H1 (cell line): ENCODE measurements around the gene TAMALIN. TPM values are rescaled to one million over a fixed set of nuclear protein-coding genes. Genes with fewer than 3 reads are reported as not detected.

Experiments
- CTCF ChIA-PET: fragments of 300-600 bp; sonication (Branson Sonifier 250); formaldehyde crosslinking; loops from one replicate; lab custom pipeline; 2021; ENCODE audit not compliant: partially characterized antibody; lab: Charles Lee
- POLR2A ChIA-PET: fragments of 300-600 bp; sonication (Branson Sonifier 250); formaldehyde crosslinking; loops from one replicate; lab custom pipeline; 2021; ENCODE audit warnings: inconsistent platforms; ENCODE audit not compliant: partially characterized antibody; lab: Charles Lee
- DNase-seq, 2 experiments: peaks; one replicate each; pipeline versions ENCODE4 v3.0.0 to v3.0.0-alpha.2; 2010 to 2022; ENCODE audit warnings: low spot score in 2 of 2, low read depth in 1 of 2, mixed read lengths in 1 of 2
- FAIRE-seq: peaks from 2 replicates; lab custom pipeline; 2011; peaks lifted over from hg19 to GRCh38; lab: Jason Lieb, UNC
- H2AFZ ChIP-seq: 2 replicates; pipeline ENCODE4 v1.8.1; 2012; ENCODE audit warnings: low read length, inconsistent platforms
- H2AK5ac ChIP-seq: 2 replicates; pipeline ENCODE4 v1.6.1; 2013; ENCODE audit warnings: low read depth, low read length
- H2BK120ac ChIP-seq: replicated peaks from 2 replicates; pipeline ENCODE3; 2013; ENCODE audit warnings: low read depth, low read length, inconsistent platforms
- H2BK12ac ChIP-seq: 2 replicates; pipeline ENCODE4 v1.6.1; 2013; ENCODE audit warnings: low read depth, low read length
- H2BK15ac ChIP-seq: 2 replicates; pipeline ENCODE4 v1.6.1; 2013; ENCODE audit warnings: low read length
- H2BK20ac ChIP-seq: 2 replicates; pipeline ENCODE4 v1.6.1; 2013; ENCODE audit warnings: low read length
- H2BK5ac ChIP-seq: 2 replicates; pipeline ENCODE4 v1.6.1; 2013; ENCODE audit warnings: low read depth, low read length
- H3K14ac ChIP-seq: 2 replicates; pipeline ENCODE4 v1.6.1; 2013; ENCODE audit warnings: inconsistent platforms; ENCODE audit not compliant: insufficient read length
- H3K18ac ChIP-seq: 2 replicates; pipeline ENCODE4 v1.6.1; 2013; ENCODE audit warnings: low read length; ENCODE audit errors: extremely low read depth
- H3K23ac ChIP-seq: 2 replicates; pipeline ENCODE4 v1.6.1; 2013; ENCODE audit warnings: inconsistent platforms; ENCODE audit not compliant: insufficient read length
- H3K23me2 ChIP-seq: 2 replicates; pipeline ENCODE4 v1.6.1; 2013; ENCODE audit warnings: low read depth, low read length
- H3K27ac ChIP-seq: 2 replicates; pipeline ENCODE4 v1.6.1; 2011; ENCODE audit warnings: low read depth, low read length, inconsistent platforms
- H3K27me3 ChIP-seq, 4 experiments: replicated peaks in 1 of 4; 1 replicate in 1 of 4; 2 replicates in 3 of 4; pipeline versions ENCODE4 v1.6.1 to v1.8.1; 2011 to 2013; ENCODE audit warnings: low read length in 3 of 4, mild to moderate bottlenecking in 3 of 4, inconsistent platforms in 2 of 4, mixed read lengths in 2 of 4, moderate library complexity in 1 of 4; ENCODE audit not compliant: control insufficient read depth in 3 of 4, insufficient read depth in 3 of 4; ENCODE audit errors: extremely low read depth in 1 of 4
- H3K36me3 ChIP-seq, 4 experiments: 2 replicates each; pipeline versions ENCODE4 v1.6.1 to v1.8.1; 2011 to 2013; ENCODE audit warnings: mild to moderate bottlenecking in 4 of 4, low read length in 3 of 4, moderate library complexity in 2 of 4, control low read depth in 1 of 4, inconsistent platforms in 1 of 4; ENCODE audit not compliant: insufficient read depth in 4 of 4, control insufficient read depth in 2 of 4
- H3K4ac ChIP-seq: replicated peaks from 2 replicates; pipeline ENCODE3; 2013; ENCODE audit warnings: low read length, low read depth, mixed read lengths, inconsistent platforms; ENCODE audit not compliant: insufficient read length
- H3K4me1 ChIP-seq, 4 experiments: replicated peaks in 1 of 4; 1 replicate in 1 of 4; 2 replicates in 3 of 4; pipeline versions ENCODE4 v1.6.1 to v1.8.1; 2011 to 2013; ENCODE audit warnings: low read length in 3 of 4, inconsistent platforms in 2 of 4, mixed read lengths in 1 of 4; ENCODE audit not compliant: insufficient read depth in 4 of 4, control insufficient read depth in 3 of 4
- H3K4me2 ChIP-seq, 2 experiments: 2 replicates each; pipeline versions ENCODE4 v1.6.1 to v1.8.1; 2011 to 2013; ENCODE audit warnings: low read depth in 2 of 2, low read length in 2 of 2, control low read depth in 1 of 2, inconsistent platforms in 1 of 2, mild to moderate bottlenecking in 1 of 2; ENCODE audit not compliant: insufficient read depth in 1 of 2
- H3K4me3 ChIP-seq, 4 experiments: fragments of 200-600, 300-600 bp in 1 of 4; sonication (generic), shearing (Covaris generic), sonication (Bioruptor Twin) in 1 of 4; 2 replicates each; pipeline versions ENCODE4 v1.5.1 to v1.8.1; 2011 to 2016; ENCODE audit warnings: low read length in 4 of 4, low read depth in 3 of 4, control low read depth in 2 of 4, inconsistent platforms in 2 of 4, mild to moderate bottlenecking in 2 of 4, mixed read lengths in 1 of 4, moderate library complexity in 1 of 4; ENCODE audit not compliant: insufficient read depth in 2 of 4; ENCODE audit errors: extremely low read depth in 1 of 4
- H3K56ac ChIP-seq: replicated peaks from 2 replicates; pipeline ENCODE3; 2013; ENCODE audit warnings: low read depth, mild to moderate bottlenecking, mixed read lengths, low read length, inconsistent platforms; ENCODE audit not compliant: insufficient read length
- H3K79me1 ChIP-seq: 2 replicates; pipeline ENCODE4 v1.6.1; 2013; ENCODE audit warnings: low read depth, low read length, control low read depth
- H3K79me2 ChIP-seq, 2 experiments: 2 replicates each; pipeline versions ENCODE4 v1.6.1 to v1.8.1; 2012 to 2013; ENCODE audit warnings: low read length in 2 of 2, mild to moderate bottlenecking in 2 of 2, inconsistent platforms in 1 of 2; ENCODE audit not compliant: insufficient read depth in 2 of 2, control insufficient read depth in 1 of 2
- H3K9ac ChIP-seq, 4 experiments: replicated peaks in 1 of 4; 1 replicate in 1 of 4; 2 replicates in 3 of 4; pipeline versions ENCODE4 v1.6.1 to v1.8.1; 2011 to 2013; ENCODE audit warnings: low read depth in 3 of 4, low read length in 3 of 4, control low read depth in 2 of 4, mild to moderate bottlenecking in 2 of 4, moderate library complexity in 2 of 4, inconsistent platforms in 1 of 4; ENCODE audit errors: extremely low read depth in 1 of 4
- H3K9me3 ChIP-seq, 2 experiments: 2 replicates each; pipeline versions ENCODE4 v1.6.1 to v1.8.1; 2012 to 2013; ENCODE audit warnings: mild to moderate bottlenecking in 2 of 2, moderate library complexity in 2 of 2, control low read depth in 1 of 2, inconsistent platforms in 1 of 2, low read depth in 1 of 2, low read length in 1 of 2, mixed read lengths in 1 of 2; ENCODE audit not compliant: insufficient read depth in 2 of 2
- H4K20me1 ChIP-seq, 2 experiments: replicated peaks in 1 of 2; 2 replicates each; pipeline versions ENCODE3 to v1.8.1; 2011 to 2013; ENCODE audit warnings: inconsistent platforms in 2 of 2, low read length in 2 of 2, mild to moderate bottlenecking in 1 of 2; ENCODE audit not compliant: insufficient read depth in 2 of 2, control insufficient read depth in 1 of 2
- H4K5ac ChIP-seq: 2 replicates; pipeline ENCODE4 v1.6.1; 2013; ENCODE audit warnings: low read length, low read depth, mixed read lengths, inconsistent platforms; ENCODE audit not compliant: insufficient read length
- H4K8ac ChIP-seq: 2 replicates; pipeline ENCODE4 v1.8.0; 2013; ENCODE audit warnings: mild to moderate bottlenecking, moderate library complexity, low read length, inconsistent platforms; ENCODE audit not compliant: insufficient read depth; ENCODE audit errors: extremely low read depth
- H4K91ac ChIP-seq: replicated peaks from 2 replicates; pipeline ENCODE3; 2013; ENCODE audit warnings: low read length, mixed read lengths, inconsistent platforms; ENCODE audit not compliant: insufficient read length
- BACH1 ChIP-seq: IDR thresholded peaks from 2 replicates; pipeline ENCODE4 v1.6.1; 2012; ENCODE audit warnings: low read length, improper control_type of control experiment
- CHD2 ChIP-seq: IDR thresholded peaks from 2 replicates; pipeline ENCODE4 v1.6.1; 2012; ENCODE audit warnings: low read length, improper control_type of control experiment
- FOSL1 ChIP-seq: IDR thresholded peaks from 2 replicates; pipeline ENCODE4 v1.6.1; 2011; ENCODE audit warnings: mild to moderate bottlenecking, low read depth, low read length, moderate library complexity; ENCODE audit not compliant: insufficient read depth
- JUN ChIP-seq: IDR thresholded peaks from 2 replicates; pipeline ENCODE4 v1.6.1; 2011; ENCODE audit warnings: low read depth, mild to moderate bottlenecking, improper control_type of control experiment, low read length
- MAFK ChIP-seq: IDR thresholded peaks from 2 replicates; pipeline ENCODE4 v1.6.1; 2012; ENCODE audit warnings: low read depth, mild to moderate bottlenecking, improper control_type of control experiment, low read length
- RBBP5 ChIP-seq: IDR thresholded peaks from 2 replicates; pipeline ENCODE4 v1.7.1; 2012; ENCODE audit warnings: low read depth, mild to moderate bottlenecking, inconsistent platforms, low read length, moderate library complexity, borderline replicate concordance
- RFX5 ChIP-seq: IDR thresholded peaks from 2 replicates; pipeline ENCODE4 v1.6.1; 2011; ENCODE audit warnings: low read depth, low read length, improper control_type of control experiment, borderline replicate concordance
- SP1 ChIP-seq: IDR thresholded peaks from 2 replicates; pipeline ENCODE4 v1.6.1; 2011; ENCODE audit warnings: low read depth, low read length
- SP4 ChIP-seq: IDR thresholded peaks from 2 replicates; pipeline ENCODE4 v1.6.1; 2012; ENCODE audit warnings: low read length, inconsistent platforms
- WGBS, 2 experiments: shearing (Covaris generic) in 1 of 2; methylation state at CpG; one replicate each; pipeline versions ENCODE4 v1.1.6 to v1.1.7; 2013 to 2015; ENCODE audit warnings: low lambda C conversion rate in 2 of 2, mixed read lengths in 2 of 2, inconsistent platforms in 1 of 2, low coverage in 1 of 2, missing lambda C conversion rate in 1 of 2; ENCODE audit not compliant: insufficient replicate concordance in 2 of 2, insufficient coverage in 1 of 2, insufficient read length in 1 of 2; ENCODE audit errors: extremely low coverage in 1 of 2, missing lambda C conversion rate in 1 of 2; 5-methylcytosine and 5-hydroxymethylcytosine counted together
- polyA plus RNA-seq, 7 experiments: library from polyadenylated mRNA; depleted of rRNA in 3 of 7; stranded (reverse) in 5 of 7; unstranded in 2 of 7; fragments of >200 nt in 5 of 7; fragments of 200-250 nt in 2 of 7; gene quantifications; 1 replicate in 5 of 7; 2 replicates in 1 of 7; 4 replicates in 1 of 7; pipeline versions ENCODE4 v1.2.1 to v1.2.3, GENCODE V29; 2011 to 2013; ENCODE audit warnings: missing spikeins in 2 of 7, mixed read lengths in 2 of 7
- total RNA-seq: library from RNA; stranded (reverse); fragmentation: NEBNext Ultra II Directional; extraction: Animal tissue kit (Norgen Biotek cat#: 25700); gene quantifications from 2 replicates; pipeline ENCODE4 v1.2.1, GENCODE V29; 2021
- TF ChIP-seq, protein P1 (sequence below): IDR thresholded peaks from 2 replicates; pipeline ENCODE4 v1.6.1; 2011; ENCODE audit warnings: low read depth, mild to moderate bottlenecking, low read length; ENCODE audit not compliant: insufficient read depth

Gene TAMALIN
- total and polyA plus RNA-seq, 2 of the 8 experiments (the other 6 are each of a cell fraction or from before 2014, with no cell fraction given) = 2.6 to 4.9 TPM

DNA sequence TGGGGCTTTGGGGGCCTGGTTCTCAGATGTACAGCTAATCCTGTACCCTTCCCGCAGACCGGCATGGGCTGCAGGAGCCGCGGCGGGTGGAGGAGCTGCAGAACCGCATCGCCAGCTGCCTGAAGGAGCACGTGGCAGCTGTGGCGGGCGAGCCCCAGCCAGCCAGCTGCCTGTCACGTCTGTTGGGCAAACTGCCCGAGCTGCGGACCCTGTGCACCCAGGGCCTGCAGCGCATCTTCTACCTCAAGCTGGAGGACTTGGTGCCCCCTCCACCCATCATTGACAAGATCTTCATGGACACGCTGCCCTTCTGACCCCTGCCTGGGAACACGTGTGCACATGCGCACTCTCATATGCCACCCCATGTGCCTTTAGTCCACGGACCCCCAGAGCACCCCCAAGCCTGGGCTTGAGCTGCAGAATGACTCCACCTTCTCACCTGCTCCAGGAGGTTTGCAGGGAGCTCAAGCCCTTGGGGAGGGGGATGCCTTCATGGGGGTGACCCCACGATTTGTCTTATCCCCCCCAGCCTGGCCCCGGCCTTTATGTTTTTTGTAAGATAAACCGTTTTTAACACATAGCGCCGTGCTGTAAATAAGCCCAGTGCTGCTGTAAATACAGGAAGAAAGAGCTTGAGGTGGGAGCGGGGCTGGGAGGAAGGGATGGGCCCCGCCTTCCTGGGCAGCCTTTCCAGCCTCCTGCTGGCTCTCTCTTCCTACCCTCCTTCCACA lies 52.0 kb downstream of the TAMALIN start:
- Histone ChIP-seq H4K8ac (no peak overlapping the region), H3K4ac (no peak overlapping the region), H3K27ac (no peak overlapping the region), H2BK120ac (no peak overlapping the region), H3K56ac (no peak overlapping the region), H2AK5ac (no peak overlapping the region), H3K14ac (no peak overlapping the region), H3K23me2 (no peaks in the 10 kb centered on the region), H3K27me3 (no peaks in the 10 kb centered on the region; a peak in 1 of 7 replicates), H3K18ac (no peak overlapping the region), H2BK5ac (no peak overlapping the region), H4K91ac (no peak overlapping the region), H3K9me3 (no peaks in the 10 kb centered on the region), H3K23ac (no peak overlapping the region), H3K79me1 (no peaks in the 10 kb centered on the region), H2AFZ (no peak overlapping the region), H4K5ac (no peak overlapping the region), H3K36me3 (peaks cover 0 to 9% (median 5%) of the 10 kb centered on the region in 4 experiments; a peak in 4 of 8 replicates), H3K4me3 (no peak overlapping the region), H2BK15ac (no peak overlapping the region), H3K4me1 (no peaks in the 10 kb centered on the region; a peak in 1 of 7 replicates), H3K9ac (no peak overlapping the region), H3K79me2 (no peaks in the 10 kb centered on the region), H4K20me1 (peaks cover 2 to 3% of the 10 kb centered on the region in 2 experiments), H2BK20ac (no peak overlapping the region), H3K4me2 (no peak overlapping the region), H2BK12ac (no peak overlapping the region)
- ChIA-PET POLR2A (interaction anchor here (1.0 to 3.0 kb wide), 4 partner anchors 8 to 18 kb away, joined by 3 to 8 read pairs (median 4); partner anchors contain the start of gene NR4A1), CTCF (interaction anchor here (0.9 to 34.1 kb wide), 10 partner anchors 9 to 268 kb away, joined by 3 to 1022 read pairs (median 3); partner anchors contain the start of gene ATG101)
- DNase-seq (no peak), FAIRE-seq (no peak)
- 92% methylated on average over 19 of the region's 25 CpGs; no CpG with 5 or more reads in 1 of the 2 experiments for WGBS, 2 experiments
- no peak for TF ChIP-seq SP4
- TF ChIP-seq RBBP5 = no peak
- no peak for TF ChIP-seq BACH1
- TF ChIP-seq, protein P1, sequence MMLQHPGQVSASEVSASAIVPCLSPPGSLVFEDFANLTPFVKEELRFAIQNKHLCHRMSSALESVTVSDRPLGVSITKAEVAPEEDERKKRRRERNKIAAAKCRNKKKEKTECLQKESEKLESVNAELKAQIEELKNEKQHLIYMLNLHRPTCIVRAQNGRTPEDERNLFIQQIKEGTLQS = no peak
- no peak for TF ChIP-seq SP1
- no peak for TF ChIP-seq RFX5
- no peak for TF ChIP-seq FOSL1
- TF ChIP-seq CHD2 = no peak
- TF ChIP-seq MAFK = no peak
- TF ChIP-seq JUN = no peak
